WERI-Rb-1 (cell line): Measurements from ENCODE around the gene ACBD5.
A peak's percentile ranks its signal among the peaks of the same experiment; 100 is the strongest.
"Not testable (repeated sequence)": the region's sequence is repeated elsewhere in the genome, so short reads cannot be mapped to it uniquely, and the experiment has no call there.

Source experiments
- DNase-seq: peaks from one replicate; pipeline ENCODE4 v3.0.0-alpha.2; 2020
- H3K27ac ChIP-seq: fragments of 250-450 bp; sonication (Bioruptor Pico); 2 replicates; pipeline ENCODE4 v1.5.1; 2020; ENCODE audit warnings: mild to moderate bottlenecking, moderate library complexity
- H3K27me3 ChIP-seq: fragments of 250-450 bp; sonication (Bioruptor Pico); 2 replicates; pipeline ENCODE4 v1.5.1; 2021; ENCODE audit warnings: mild to moderate bottlenecking, low read depth, moderate library complexity; ENCODE audit not compliant: insufficient read depth, severe bottlenecking
- H3K36me3 ChIP-seq: fragments of 250-450 bp; sonication (Bioruptor Pico); 2 replicates; pipeline ENCODE4 v1.5.1; 2020; ENCODE audit warnings: mild to moderate bottlenecking, moderate library complexity
- H3K4me3 ChIP-seq: 2 replicates; pipeline ENCODE4 v1.5.1; 2011; ENCODE audit warnings: low read depth, mild to moderate bottlenecking, control low read depth, low read length
- H3K9me3 ChIP-seq: fragments of 250-450 bp; sonication (Bioruptor Pico); 2 replicates; pipeline ENCODE4 v1.5.1; 2021; ENCODE audit warnings: mild to moderate bottlenecking, moderate library complexity; ENCODE audit not compliant: severe bottlenecking
- CTCF ChIP-seq: IDR thresholded peaks from 2 replicates; pipeline ENCODE4 v1.5.1; 2011; ENCODE audit warnings: low read depth, mild to moderate bottlenecking, control low read depth, inconsistent platforms, low read length

Gene ACBD5

GRCh38 chr10:27158421-27158820, 82.2 kb downstream of the ACBD5 start:
- H3K36me3 ChIP-seq = peaks cover 14% of the 10 kb centered on the region
- no peaks in the 10 kb centered on the region for H3K27me3 ChIP-seq
- no peak overlapping the region for H3K4me3 ChIP-seq
- TF ChIP-seq CTCF = no peak
- H3K9me3 ChIP-seq = no peaks in the 10 kb centered on the region
- no peak for DNase-seq
- no peak overlapping the region for H3K27ac ChIP-seq

- TF ChIP-seq CTCF = no peak
- H3K36me3 ChIP-seq = peaks cover 9% of the 10 kb centered on the region
- DNase-seq = no peak
- H3K27me3 ChIP-seq = no peaks in the 10 kb centered on the region
- H3K9me3 ChIP-seq = no peaks in the 10 kb centered on the region
- H3K4me3 ChIP-seq = no peak overlapping the region
- H3K27ac ChIP-seq = no peak overlapping the region
Measured at GRCh38 chr10:27157150-27157549, 83.4 kb downstream of the ACBD5 start.

- not testable (repeated sequence) for H3K9me3 ChIP-seq, H3K27me3 ChIP-seq, DNase-seq, H3K27ac ChIP-seq, H3K36me3 ChIP-seq
- H3K4me3 ChIP-seq = peak overlapping the region; percentile 97
Measured at GRCh38 chr10:27156566-27156965, 84.0 kb downstream of the ACBD5 start.

GRCh38 chr10:27155066-27155754, 85.4 kb downstream of the ACBD5 start, which contains the start of gene MASTL:
Gene MASTL, plus strand, starts transcription at chr10:27155352. Its CDS starts 75 bp downstream, at chr10:27155427.
- TF ChIP-seq CTCF = no peak
- H3K9me3 ChIP-seq = no peaks in the 10 kb centered on the region
- peak within 1 kb of the TSS; percentile 89 for H3K27ac ChIP-seq
- peak; percentile 79 for DNase-seq
- peak within 1 kb of the TSS; percentile 97 for H3K4me3 ChIP-seq
- no peaks in the 10 kb centered on the region for H3K27me3 ChIP-seq
- H3K36me3 ChIP-seq = peaks cover 8% of the 10 kb centered on the region; the same call in 1 of the 2 replicates

- TF ChIP-seq CTCF = no peak
- peak overlapping the region; percentile 97 for H3K4me3 ChIP-seq
- H3K27me3 ChIP-seq = no peaks in the 10 kb centered on the region
- no peaks in the 10 kb centered on the region for H3K9me3 ChIP-seq
- peak; percentile 8 for DNase-seq
- peak overlapping the region; percentile 89 for H3K27ac ChIP-seq
- peaks cover under 1% of the 10 kb centered on the region; the same call in 1 of the 2 replicates for H3K36me3 ChIP-seq
Measured at GRCh38 chr10:27153845-27154193, 86.8 kb downstream of the ACBD5 start.

GRCh38 chr10:27153329-27153728, 87.3 kb downstream of the ACBD5 start:
- Histone ChIP-seq H3K4me3 (peak overlapping the region; percentile 97), H3K27me3 (no peaks in the 10 kb centered on the region), H3K27ac (peak overlapping the region; percentile 89), H3K9me3 (no peaks in the 10 kb centered on the region), H3K36me3 (no peaks in the 10 kb centered on the region; the same call in 1 of the 2 replicates)
- no peak for DNase-seq
- TF ChIP-seq CTCF = no peak
